ENCODE data around the gene PCGF3.

PCGF3 gene

DNA sequence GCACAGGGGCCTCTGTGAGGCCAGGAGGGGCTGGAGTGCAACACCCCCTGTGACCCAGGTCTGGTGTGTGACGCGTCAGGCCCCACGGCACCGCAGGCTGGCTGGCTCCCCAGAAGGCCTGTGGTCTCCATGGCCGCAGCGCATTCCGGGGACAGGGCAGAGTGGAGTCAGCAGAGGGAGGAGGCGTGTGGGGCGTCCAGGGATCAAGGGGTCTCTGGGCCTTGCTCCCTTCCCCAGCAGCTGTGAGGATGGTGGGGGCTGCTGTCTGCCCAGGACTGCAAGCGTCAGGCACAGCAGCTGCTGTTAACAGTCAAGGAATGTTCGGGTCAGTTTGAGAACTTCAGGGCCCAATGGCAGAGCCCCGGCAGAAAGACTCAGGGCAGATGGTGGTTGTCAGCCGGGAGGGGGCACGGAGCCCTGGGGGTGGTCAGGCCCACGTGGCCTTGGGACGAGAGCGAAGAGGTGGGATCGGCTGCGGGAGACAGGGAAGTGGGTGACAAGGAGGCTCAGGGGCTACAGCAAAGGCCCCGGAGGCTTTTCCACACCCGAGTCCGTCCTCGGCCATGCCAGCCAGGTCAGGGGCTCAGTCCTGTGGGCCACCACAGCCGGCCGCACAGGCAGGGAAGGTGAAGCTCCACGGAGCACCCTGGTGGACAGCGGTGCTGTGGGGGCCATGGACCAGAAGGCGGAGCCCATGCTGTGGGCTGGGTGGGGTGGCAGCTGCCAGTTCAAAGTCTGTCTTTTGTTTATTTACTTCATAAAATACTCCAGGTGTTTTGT lies 18.3 kb downstream of the PCGF3 start (continued):
- TF ChIP-seq ZNF701 (tag by site-specific recombination; IDR thresholded peaks at IDR 0.05) (no peak), FEZF1 (tag by site-specific recombination; IDR thresholded peaks at IDR 0.05) (no peak), ZNF2 (tag by site-specific recombination; IDR thresholded peaks at IDR 0.05) (no peak), ZNF561 (tag by site-specific recombination; IDR thresholded peaks at IDR 0.05; ENCODE audit: borderline replicate concordance) (no peak), SCRT2 (tag by site-specific recombination; IDR thresholded peaks at IDR 0.05) (no peak), ZIC2 (tag by site-specific recombination; IDR thresholded peaks at IDR 0.05) (no peak), ZFP37 (tag by site-specific recombination; IDR thresholded peaks at IDR 0.05) (no peak), ZNF324 (tag by site-specific recombination; IDR thresholded peaks at IDR 0.05) (no peak), ZNF37A (tag by site-specific recombination; IDR thresholded peaks at IDR 0.05) (no peak), ZNF24 (tag by site-specific recombination; IDR thresholded peaks at IDR 0.05) (no peak), ZSCAN23 (tag by site-specific recombination; IDR thresholded peaks at IDR 0.05) (no peak), PBX3 (CRISPR knock-in tag; IDR thresholded peaks at IDR 0.05) (no peak)

DNA sequence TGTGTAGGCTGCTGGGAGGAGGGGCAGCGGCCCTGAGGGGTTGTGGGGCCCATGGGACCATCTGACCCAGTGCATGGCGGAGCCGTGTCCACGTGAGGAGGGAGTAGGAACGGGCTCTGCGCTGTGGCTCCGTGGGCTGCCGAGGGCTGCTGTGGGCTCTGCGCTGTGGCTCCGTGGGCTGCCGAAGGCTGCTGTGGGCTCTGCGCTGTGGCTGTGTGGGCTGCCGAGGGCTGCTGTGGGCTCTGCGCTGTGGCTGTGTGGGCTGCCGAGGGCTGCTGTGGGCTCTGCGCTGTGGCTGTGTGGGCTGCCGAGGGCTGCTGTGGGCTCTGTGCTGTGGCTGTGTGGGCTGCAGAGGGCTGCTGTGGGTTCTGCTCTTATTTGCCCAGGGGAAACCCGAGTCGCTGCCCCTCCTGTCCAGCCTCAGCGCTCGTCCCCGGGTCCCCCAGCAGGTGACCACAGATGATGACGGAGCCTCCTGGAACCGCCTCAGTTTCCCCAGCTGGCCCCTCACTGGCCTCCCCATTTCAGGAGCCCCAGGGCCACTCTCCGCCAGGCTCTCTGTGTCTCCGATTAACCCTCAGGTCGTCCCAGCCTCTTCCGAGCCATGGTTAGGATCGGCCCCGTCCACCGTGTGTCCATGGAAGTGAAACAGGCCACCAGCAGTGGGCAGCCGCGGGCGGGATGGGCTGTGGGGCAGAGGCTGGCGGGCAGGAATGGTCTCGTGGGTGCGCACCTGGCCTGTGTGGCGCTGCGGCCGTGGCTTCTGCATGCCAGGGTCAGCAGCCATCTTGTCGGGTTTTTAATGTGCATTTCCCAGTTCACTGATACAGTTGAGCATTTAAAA lies 20.0 kb downstream of the PCGF3 start:
- TF ChIP-seq ZBTB20 (tag by site-specific recombination; IDR thresholded peaks at IDR 0.05) (no peak), ZNF707 (tag by site-specific recombination; IDR thresholded peaks at IDR 0.05) (no peak)
- H3K9me3 ChIP-seq (ENCODE audit: control insufficient read depth, insufficient read depth, low read depth, low read length), result no peaks in the 10 kb centered on the region
- ChIA-PET POLR2A (no interaction called here), CTCF (no interaction called here)
- H3K36me3 ChIP-seq (ENCODE audit: control insufficient read depth in 2 of 2, insufficient read depth in 1 of 2, low read length in 2 of 2), result peaks cover 0 to 31% of the 10 kb centered on the region in 2 experiments; a peak in 1 of 3 replicates
- H3K4me1 ChIP-seq (ENCODE audit: control insufficient read depth, insufficient read depth, low read length), result 0 out of 2 replicates have a peak, but pooled peaks cover 5% of the 10 kb centered on the region
- H3K27ac ChIP-seq (ENCODE audit: extremely low read depth, low read depth, low read length), result no peak overlapping the region
- H3K4me3 ChIP-seq (ENCODE audit: low read depth, low read length), result no peak overlapping the region

- Histone ChIP-seq H3K4me1 (ENCODE audit: control insufficient read depth, insufficient read depth, low read length) (0 out of 2 replicates have a peak, but pooled peaks cover 5% of the 10 kb centered on the region), H3K4me3 (ENCODE audit: low read depth, low read length) (no peak overlapping the region), H3K9me3 (ENCODE audit: control insufficient read depth, insufficient read depth, low read depth, low read length) (no peaks in the 10 kb centered on the region), H3K36me3 (ENCODE audit: control insufficient read depth in 2 of 2, insufficient read depth in 1 of 2, low read length in 2 of 2) (peaks cover 0 to 38% of the 10 kb centered on the region in 2 experiments; a peak in 1 of 3 replicates), H3K27ac (ENCODE audit: extremely low read depth, low read depth, low read length) (no peak overlapping the region)
- CTCF ChIA-PET, result no interaction called here
- POLR2A ChIA-PET, result no interaction called here
- no peak for TF ChIP-seq ZNF18 (tag by site-specific recombination; IDR thresholded peaks at IDR 0.05)
- TF ChIP-seq MZF1 (tag by site-specific recombination; IDR thresholded peaks at IDR 0.05; ENCODE audit: borderline replicate concordance), result no peak
- TF ChIP-seq, protein P1, sequence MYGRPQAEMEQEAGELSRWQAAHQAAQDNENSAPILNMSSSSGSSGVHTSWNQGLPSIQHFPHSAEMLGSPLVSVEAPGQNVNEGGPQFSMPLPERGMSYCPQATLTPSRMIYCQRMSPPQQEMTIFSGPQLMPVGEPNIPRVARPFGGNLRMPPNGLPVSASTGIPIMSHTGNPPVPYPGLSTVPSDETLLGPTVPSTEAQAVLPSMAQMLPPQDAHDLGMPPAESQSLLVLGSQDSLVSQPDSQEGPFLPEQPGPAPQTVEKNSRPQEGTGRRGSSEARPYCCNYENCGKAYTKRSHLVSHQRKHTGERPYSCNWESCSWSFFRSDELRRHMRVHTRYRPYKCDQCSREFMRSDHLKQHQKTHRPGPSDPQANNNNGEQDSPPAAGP (tag by site-specific recombination; IDR thresholded peaks at IDR 0.05), result no peak
- no peak for TF ChIP-seq ZBTB17 (tag by site-specific recombination; IDR thresholded peaks at IDR 0.05)
- no peak for TF ChIP-seq ZNF146 (tag by site-specific recombination; IDR thresholded peaks at IDR 0.05)
- no peak for TF ChIP-seq SP2 (tag by site-specific recombination; IDR thresholded peaks at IDR 0.05)
- no peak for TF ChIP-seq ZFP37 (tag by site-specific recombination; IDR thresholded peaks at IDR 0.05)
- TF ChIP-seq TCF7L2 (IDR thresholded peaks at IDR 0.05; ENCODE audit: borderline replicate concordance, low read depth, low read length), result no peak
- TF ChIP-seq TRIM28 (IDR thresholded peaks at IDR 0.05; ENCODE audit: borderline replicate concordance, low read length), result no peak
- no peak for TF ChIP-seq ZNF19 (tag by site-specific recombination; IDR thresholded peaks at IDR 0.05; ENCODE audit: low read depth)
- no peak for TF ChIP-seq ZIC2 (tag by site-specific recombination; IDR thresholded peaks at IDR 0.05)
- no peak for TF ChIP-seq ZNF394 (tag by site-specific recombination; IDR thresholded peaks at IDR 0.05; ENCODE audit: borderline replicate concordance)
- no peak for TF ChIP-seq ZNF302 (tag by site-specific recombination; IDR thresholded peaks at IDR 0.05; ENCODE audit: low read depth)
- no peak for TF ChIP-seq SCRT1 (tag by site-specific recombination; IDR thresholded peaks at IDR 0.05; ENCODE audit: borderline replicate concordance)
- no peak for TF ChIP-seq ZNF561 (tag by site-specific recombination; IDR thresholded peaks at IDR 0.05; ENCODE audit: borderline replicate concordance)
Measured at GRCh38 chr4:726235-726787, 20.7 kb downstream of the PCGF3 start.
